ENCODE data around the gene SDHA.

DNA sequence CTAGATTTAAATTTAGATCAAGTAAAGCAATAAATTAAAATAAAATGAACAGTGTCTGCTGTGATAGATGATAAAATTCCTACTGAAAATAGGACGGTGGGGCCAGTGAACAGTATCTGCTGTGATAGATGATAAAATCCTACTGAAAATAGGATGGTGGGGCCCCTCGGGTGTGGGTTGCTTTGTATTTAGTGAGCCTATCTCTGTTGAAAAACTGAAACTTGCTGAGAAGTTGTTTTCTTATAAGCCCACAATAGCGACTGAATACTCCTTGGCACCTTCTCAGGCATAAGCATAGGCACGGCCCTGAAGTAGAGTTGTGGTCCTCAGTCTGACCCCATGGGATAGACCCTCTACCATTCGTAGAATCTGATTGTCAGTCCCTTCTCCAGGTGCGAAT, 5.7 kb downstream of the SDHA start:
- TF ChIP-seq, protein P1, sequence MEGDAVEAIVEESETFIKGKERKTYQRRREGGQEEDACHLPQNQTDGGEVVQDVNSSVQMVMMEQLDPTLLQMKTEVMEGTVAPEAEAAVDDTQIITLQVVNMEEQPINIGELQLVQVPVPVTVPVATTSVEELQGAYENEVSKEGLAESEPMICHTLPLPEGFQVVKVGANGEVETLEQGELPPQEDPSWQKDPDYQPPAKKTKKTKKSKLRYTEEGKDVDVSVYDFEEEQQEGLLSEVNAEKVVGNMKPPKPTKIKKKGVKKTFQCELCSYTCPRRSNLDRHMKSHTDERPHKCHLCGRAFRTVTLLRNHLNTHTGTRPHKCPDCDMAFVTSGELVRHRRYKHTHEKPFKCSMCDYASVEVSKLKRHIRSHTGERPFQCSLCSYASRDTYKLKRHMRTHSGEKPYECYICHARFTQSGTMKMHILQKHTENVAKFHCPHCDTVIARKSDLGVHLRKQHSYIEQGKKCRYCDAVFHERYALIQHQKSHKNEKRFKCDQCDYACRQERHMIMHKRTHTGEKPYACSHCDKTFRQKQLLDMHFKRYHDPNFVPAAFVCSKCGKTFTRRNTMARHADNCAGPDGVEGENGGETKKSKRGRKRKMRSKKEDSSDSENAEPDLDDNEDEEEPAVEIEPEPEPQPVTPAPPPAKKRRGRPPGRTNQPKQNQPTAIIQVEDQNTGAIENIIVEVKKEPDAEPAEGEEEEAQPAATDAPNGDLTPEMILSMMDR (IDR thresholded peaks at IDR 0.05): no peak
- TF ChIP-seq POLR2A (IDR thresholded peaks at IDR 0.05): no peak

All from heart left ventricle (tissue), 13 donors.